MCF 10A (cell line): ENCODE data around the gene ADAMTSL1. TPM values are rescaled to one million over a fixed set of nuclear protein-coding genes. Genes with fewer than 3 reads are reported as not detected.
A peak's percentile ranks its signal among the peaks of the same experiment; 100 is the strongest.

Experiments used
- BruUV-seq: library from RNA; stranded (reverse); fragments of 400-500 nt; replicated peaks from 2 replicates; lab custom pipeline; 2021; lab: Mats Ljungman, UMichigan
- CTCF ChIA-PET: fragments of 300-600 bp; sonication (Branson Sonifier 250); formaldehyde crosslinking; extraction: SDS; loops from one replicate; lab custom pipeline; 2021; ENCODE audit warnings: antibody characterized with exemption, inconsistent platforms; lab: Yijun Ruan, JAX
- POLR2A ChIA-PET: fragments of 300-600, 350-650 bp; sonication (Branson Sonifier 250); formaldehyde crosslinking; extraction: SDS; loops from one replicate; lab custom pipeline; 2020; ENCODE audit warnings: antibody characterized with exemption, inconsistent platforms; lab: Yijun Ruan, JAX
- DNase-seq: peaks from one replicate; pipeline ENCODE4 v3.0.0-alpha.2; 2018; ENCODE audit not compliant: unreplicated experiment
- H3K27ac Mint-ChIP-seq: one replicate; pipeline ENCODE4 v1.8.0; 2022; ENCODE audit warnings: mild to moderate bottlenecking, low read depth, mixed read lengths; ENCODE audit not compliant: unreplicated experiment
- H3K27me3 Mint-ChIP-seq: one replicate; pipeline ENCODE4 v1.8.0; 2022; ENCODE audit warnings: mixed read lengths; ENCODE audit not compliant: insufficient read depth, unreplicated experiment
- H3K36me3 Mint-ChIP-seq: one replicate; pipeline ENCODE4 v1.8.0; 2022; ENCODE audit warnings: mild to moderate bottlenecking, moderate library complexity, mixed read lengths; ENCODE audit not compliant: insufficient read depth, unreplicated experiment
- H3K4me1 Mint-ChIP-seq: one replicate; pipeline ENCODE4 v1.8.0; 2022; ENCODE audit warnings: mixed read lengths; ENCODE audit not compliant: insufficient read depth, unreplicated experiment
- H3K4me3 Mint-ChIP-seq: one replicate; pipeline ENCODE4 v1.8.0; 2022; ENCODE audit warnings: mild to moderate bottlenecking, moderate library complexity, mixed read lengths; ENCODE audit not compliant: unreplicated experiment
- H3K9me3 Mint-ChIP-seq: one replicate; pipeline ENCODE4 v1.8.0; 2022; ENCODE audit warnings: mixed read lengths; ENCODE audit not compliant: unreplicated experiment
- intact Hi-C: fragments of 100-400 bp; cut with micrococcal nuclease; formaldehyde crosslinking; loops from 2 replicates; pipeline ENCODE4 v1.14.1; 2022
- total RNA-seq: library from RNA; stranded (reverse); gene quantifications from 2 replicates; pipeline ENCODE4 v1.2.3, GENCODE V29; 2022
- TF ChIP-seq, protein P1 (sequence below): fragments of 200-600 bp; IDR thresholded peaks from one replicate; pipeline ENCODE4 v1.8.0; 2022; ENCODE audit warnings: antibody characterized with exemption, mild to moderate bottlenecking; ENCODE audit not compliant: unreplicated experiment

The ADAMTSL1 gene
- total RNA-seq, 1 experiment from 2014 or later, result not detected

DNA sequence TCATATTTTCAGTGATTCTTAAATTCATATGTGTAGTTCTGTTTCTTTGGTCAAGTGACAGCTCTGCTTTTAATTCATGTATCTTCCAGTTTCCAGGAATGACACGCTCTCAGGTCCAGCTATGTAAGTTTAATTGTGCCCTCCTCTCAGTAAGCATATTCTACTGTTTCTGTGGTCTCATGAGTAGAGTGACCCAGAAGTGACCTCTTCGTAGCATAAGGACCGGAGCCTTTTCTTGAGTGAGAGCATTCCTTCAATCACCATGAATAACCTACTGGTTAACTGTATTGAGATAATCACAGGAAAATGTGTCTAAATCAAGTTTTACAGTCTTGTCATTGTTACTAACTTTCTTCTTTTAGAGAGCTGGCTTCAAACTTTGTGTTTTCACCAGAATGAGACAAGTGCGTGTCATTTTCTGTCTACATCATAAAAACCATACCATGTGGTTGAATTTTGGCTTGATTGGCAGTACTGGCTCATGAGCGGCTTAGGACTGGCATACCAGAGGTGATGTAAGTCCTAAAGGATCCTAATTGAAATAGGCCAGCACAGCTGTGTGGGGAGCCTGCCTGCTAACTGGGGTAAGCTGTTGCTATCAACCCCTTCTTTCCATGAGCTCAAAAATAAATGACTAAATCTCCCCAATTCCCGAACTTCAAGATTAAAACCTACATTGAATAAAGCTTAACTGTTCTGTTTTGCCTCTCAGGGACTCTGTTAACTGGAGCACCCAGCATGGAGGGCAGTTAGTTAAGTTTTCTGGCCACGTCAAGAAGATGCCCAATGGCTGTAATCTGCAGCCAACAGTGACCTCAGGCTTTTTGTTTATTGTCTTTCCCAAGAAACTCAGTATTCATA lies 4.8 kb downstream of the ADAMTSL1 start:
- POLR2A ChIA-PET, result interaction anchor here (1.9 kb wide), 1 partner anchor 14 kb away, joined by 5 read pairs; no protein-coding TSS in a partner anchor
- Mint-ChIP-seq H3K27ac (no peak overlapping the region), H3K9me3 (peaks cover 7% of the 10 kb centered on the region), H3K4me1 (peaks cover 5% of the 10 kb centered on the region), H3K36me3 (no peaks in the 10 kb centered on the region), H3K4me3 (no peak overlapping the region), H3K27me3 (no peaks in the 10 kb centered on the region)
- CTCF ChIA-PET, result interaction anchor here (0.8 kb wide), 1 partner anchor 374 kb away, joined by 4 read pairs; no protein-coding TSS in a partner anchor
- BruUV-seq, result no TSS peak
- TF ChIP-seq, protein P1, sequence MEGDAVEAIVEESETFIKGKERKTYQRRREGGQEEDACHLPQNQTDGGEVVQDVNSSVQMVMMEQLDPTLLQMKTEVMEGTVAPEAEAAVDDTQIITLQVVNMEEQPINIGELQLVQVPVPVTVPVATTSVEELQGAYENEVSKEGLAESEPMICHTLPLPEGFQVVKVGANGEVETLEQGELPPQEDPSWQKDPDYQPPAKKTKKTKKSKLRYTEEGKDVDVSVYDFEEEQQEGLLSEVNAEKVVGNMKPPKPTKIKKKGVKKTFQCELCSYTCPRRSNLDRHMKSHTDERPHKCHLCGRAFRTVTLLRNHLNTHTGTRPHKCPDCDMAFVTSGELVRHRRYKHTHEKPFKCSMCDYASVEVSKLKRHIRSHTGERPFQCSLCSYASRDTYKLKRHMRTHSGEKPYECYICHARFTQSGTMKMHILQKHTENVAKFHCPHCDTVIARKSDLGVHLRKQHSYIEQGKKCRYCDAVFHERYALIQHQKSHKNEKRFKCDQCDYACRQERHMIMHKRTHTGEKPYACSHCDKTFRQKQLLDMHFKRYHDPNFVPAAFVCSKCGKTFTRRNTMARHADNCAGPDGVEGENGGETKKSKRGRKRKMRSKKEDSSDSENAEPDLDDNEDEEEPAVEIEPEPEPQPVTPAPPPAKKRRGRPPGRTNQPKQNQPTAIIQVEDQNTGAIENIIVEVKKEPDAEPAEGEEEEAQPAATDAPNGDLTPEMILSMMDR, result no peak
- intact Hi-C loops, result no loop called here
- peak; percentile 26 for DNase-seq

DNA sequence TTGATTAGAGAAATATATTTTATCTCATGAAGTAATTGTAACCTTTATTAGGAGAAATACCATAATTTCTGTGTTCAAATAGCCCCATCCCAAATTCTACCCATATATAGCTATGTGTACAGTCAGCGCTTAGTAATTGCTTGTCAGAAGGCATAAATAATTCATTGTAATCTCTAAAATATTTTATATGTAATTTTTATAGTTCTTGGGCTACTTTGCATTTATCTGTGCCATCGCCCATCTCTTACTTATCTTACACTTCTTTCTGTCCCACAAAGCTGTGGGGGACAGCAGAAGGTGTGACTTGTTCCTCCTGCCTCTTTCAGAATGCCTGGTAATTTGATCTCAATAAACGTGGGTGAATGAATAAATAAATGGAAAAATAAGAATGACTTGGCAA lies 5.5 kb downstream of the ADAMTSL1 start:
- no peak overlapping the region for H3K27ac Mint-ChIP-seq
- no peak overlapping the region for H3K4me3 Mint-ChIP-seq
- peaks cover 7% of the 10 kb centered on the region for H3K9me3 Mint-ChIP-seq
- no peaks in the 10 kb centered on the region for H3K27me3 Mint-ChIP-seq
- no peaks in the 10 kb centered on the region for H3K4me1 Mint-ChIP-seq
- POLR2A ChIA-PET, result no interaction called here
- intact Hi-C loops, result no loop called here
- no peak for DNase-seq
- no TSS peak for BruUV-seq
- CTCF ChIA-PET, result no interaction called here
- TF ChIP-seq, protein P1, result no peak
- no peaks in the 10 kb centered on the region for H3K36me3 Mint-ChIP-seq

DNA sequence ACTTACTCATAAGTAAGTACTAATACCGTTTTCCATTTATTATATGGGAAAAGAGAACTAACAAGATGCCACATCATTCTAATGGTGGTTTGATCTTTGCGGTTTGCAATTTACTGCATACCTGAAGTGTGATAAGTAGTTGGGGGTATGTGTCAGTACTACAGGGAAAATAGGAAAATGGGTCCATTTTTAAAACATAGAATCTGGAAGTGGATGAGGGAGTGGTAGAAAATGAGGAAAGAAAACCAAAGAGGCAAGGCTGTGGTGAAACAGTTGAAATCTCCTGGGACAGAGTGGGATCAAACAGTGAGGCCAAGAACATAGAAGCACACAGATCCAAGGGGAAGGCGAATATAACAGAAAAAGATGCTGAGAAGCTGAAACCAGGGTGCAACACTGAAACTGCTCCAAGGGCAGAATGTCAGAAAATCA lies 6.7 kb downstream of the ADAMTSL1 start:
- intact Hi-C loops, result no loop called here
- no TSS peak for BruUV-seq
- Mint-ChIP-seq H3K36me3 (no peaks in the 10 kb centered on the region), H3K9me3 (peaks cover 7% of the 10 kb centered on the region), H3K4me1 (no peaks in the 10 kb centered on the region), H3K4me3 (no peak overlapping the region), H3K27me3 (no peaks in the 10 kb centered on the region), H3K27ac (no peak overlapping the region)
- ChIA-PET POLR2A (no interaction called here), CTCF (interaction anchor here (0.6 kb wide), 1 partner anchor 85 kb away, joined by 4 read pairs; no protein-coding TSS in a partner anchor)
- TF ChIP-seq, protein P1, result no peak
- no peak for DNase-seq

DNA sequence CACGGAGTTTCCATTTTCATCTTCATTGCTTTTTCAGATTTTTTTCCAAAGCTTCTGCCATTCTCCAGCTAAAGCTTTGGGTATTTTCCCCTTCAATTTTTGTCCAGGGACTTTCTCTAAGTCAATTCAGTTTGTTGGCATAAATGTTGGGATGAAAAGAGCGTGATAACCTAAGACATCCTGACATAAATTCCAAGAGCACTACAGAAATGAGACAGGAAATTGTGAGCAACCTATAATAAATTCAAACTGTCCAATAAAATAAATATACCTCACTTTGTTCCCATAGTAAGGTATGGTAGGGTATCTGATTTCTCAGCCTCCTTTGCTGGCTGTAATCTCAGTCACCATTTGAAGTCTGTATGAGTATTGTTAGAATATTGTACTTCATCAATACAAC lies 8.4 kb downstream of the ADAMTSL1 start:
- BruUV-seq, result no TSS peak
- Mint-ChIP-seq H3K27ac (no peak overlapping the region), H3K9me3 (peaks cover 7% of the 10 kb centered on the region), H3K27me3 (no peaks in the 10 kb centered on the region), H3K4me3 (no peak overlapping the region), H3K4me1 (no peaks in the 10 kb centered on the region), H3K36me3 (no peaks in the 10 kb centered on the region)
- TF ChIP-seq, protein P1, result no peak
- intact Hi-C loops, result no loop called here
- ChIA-PET POLR2A (no interaction called here), CTCF (no interaction called here)
- no peak for DNase-seq
